Fibroblast of upper back skin (primary cell): ENCODE measurements around the gene RNF214.

Experiments
- DNase-seq: peaks from one replicate; pipeline ENCODE4 v3.0.0-alpha.2; 2013

The RNF214 gene

DNA sequence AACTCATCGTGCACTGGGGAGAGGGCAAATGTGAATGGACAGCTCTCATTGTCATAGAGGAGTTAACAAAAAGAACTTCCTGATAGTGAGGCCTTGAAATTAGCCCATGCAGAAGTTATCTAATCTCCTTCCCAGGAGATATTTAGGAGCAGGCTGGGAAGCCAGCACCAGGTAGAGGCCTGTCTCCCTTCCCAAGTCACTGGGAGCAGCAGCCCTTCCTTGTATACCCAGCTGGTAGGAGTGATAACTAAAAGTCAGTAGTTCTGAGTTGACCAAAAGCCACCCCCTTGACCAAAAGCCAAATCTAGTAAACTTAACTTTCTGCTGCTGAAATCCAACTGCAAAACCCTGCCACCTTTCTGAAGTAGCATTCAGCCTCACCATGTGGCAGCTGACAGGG, 57.3 kb downstream of the RNF214 start:
- DNase-seq = no peak

DNA sequence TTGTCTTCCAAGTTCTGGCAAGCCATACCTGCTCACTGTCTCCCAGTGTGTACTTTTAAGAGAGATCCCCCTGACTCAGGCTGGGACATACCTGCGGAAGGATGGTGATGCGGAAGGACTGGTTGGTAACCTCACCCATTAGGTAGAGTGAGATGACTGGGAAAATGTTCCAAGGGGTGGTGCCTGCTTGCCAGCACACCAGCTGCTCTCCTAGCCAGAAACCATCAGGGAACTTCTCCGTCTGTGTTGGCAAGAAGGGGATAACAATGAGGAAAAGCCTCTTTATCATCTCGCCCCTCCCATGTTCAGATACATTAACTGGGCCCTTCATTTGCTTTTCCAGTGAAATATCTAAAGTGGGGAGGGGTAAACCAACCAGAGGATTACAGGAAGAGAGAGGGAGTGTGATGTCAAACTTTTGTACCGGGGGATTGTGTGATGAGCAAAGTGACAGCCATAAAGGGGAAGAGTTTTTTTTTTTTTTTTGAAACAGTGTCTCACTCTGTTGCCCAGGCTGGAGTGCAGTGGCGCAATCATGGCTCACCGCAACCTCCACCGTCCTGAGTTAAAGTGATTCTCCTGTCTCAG, 58.4 kb downstream of the RNF214 start, which contains the start of gene BACE1-AS:
BACE1-AS (plus strand) TSS at position 538 of the 588 bp plus-strand sequence.
- no peak for DNase-seq

DNA sequence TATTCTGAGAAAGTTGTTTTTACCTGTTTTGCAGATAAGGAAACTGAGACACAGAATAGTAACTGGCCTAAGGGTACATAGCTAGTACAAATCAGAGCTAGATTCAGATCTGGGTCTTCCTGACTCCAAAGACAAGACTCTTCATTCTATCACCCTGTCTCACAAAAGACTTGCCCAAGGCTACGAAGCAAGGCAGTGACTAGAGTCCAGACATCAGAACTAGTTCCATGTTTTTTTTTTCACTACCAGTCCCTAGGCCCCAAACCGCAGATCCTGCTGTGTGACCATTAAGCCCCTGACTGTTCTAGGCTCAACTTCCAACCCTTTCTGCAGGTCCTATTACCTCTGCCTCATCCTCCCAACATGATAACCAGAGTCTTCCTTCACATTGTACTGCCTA, 60.1 kb downstream of the RNF214 start:
- DNase-seq = no peak

DNA sequence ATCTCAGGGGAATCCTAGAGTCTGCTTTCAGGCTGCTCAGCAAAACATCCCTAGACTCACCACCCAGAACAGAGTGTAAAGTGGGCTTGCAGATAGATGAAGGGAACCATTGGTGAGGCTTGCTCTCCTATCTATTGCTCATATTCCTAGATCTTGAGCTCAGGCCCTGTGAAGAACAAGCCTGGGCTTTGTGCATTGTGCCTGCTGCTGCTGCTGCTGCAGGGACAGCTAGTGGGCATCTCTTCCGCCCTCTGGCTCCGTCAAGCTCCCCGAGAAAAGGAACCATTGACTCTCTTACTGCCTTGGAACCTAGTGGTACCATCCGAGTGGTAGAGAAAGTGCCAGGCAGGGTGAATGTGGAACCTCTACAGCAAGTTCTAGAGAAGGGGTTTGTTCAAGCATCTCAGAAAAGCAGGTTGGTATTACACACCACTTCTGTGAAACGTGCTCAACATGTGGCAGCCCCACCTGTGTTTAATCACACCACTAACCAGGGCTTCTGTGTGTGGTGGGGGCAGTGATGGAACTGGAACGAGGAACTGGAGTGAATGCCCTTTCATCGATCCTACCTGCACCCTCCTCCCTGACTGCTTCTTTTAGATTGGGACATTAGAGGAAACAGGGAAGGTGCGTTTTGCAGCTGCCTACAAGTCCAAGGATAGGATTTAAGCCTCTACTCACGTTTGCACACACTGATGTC, 63.1 kb downstream of the RNF214 start:
- no peak for DNase-seq

DNA sequence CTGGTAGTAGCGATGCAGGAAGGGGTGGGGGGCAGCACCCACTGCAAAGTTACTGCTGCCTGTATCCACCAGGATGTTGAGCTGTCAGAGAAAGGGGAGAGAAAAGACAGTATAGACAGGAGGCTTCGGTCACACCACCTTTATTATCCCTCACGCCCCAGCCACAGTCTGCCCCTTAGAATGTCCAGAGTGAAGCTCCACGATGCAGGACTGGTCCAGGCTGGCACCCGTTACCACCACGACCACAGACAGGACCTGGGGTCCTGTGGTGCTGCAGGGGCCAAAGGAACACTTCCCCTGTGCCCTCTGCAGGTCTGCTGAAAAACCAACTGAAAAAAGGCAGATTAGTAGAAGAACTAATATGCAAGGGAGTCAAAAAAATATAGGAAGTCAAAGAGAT, 64.4 kb downstream of the RNF214 start:
- no peak for DNase-seq

DNA sequence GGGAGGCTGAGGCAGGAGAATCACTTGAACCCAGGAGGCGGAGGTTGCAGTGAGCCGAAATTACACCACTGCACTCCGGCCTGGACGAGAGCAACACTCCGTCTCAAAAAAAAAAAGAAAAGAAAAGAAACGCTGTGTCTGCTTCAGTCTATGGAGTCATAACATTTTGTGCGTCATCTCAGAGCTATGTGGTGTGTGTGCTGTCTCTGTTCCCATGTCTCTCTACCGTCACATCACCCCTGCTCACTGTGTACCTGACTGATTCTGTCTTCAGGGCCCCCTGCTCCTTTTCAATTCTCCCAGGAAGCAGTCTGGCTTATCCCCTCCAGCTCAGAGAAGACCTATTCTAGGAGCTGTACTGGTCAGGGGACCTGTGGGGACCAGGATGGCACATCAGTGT, 65.7 kb downstream of the RNF214 start:
- no peak for DNase-seq

DNA sequence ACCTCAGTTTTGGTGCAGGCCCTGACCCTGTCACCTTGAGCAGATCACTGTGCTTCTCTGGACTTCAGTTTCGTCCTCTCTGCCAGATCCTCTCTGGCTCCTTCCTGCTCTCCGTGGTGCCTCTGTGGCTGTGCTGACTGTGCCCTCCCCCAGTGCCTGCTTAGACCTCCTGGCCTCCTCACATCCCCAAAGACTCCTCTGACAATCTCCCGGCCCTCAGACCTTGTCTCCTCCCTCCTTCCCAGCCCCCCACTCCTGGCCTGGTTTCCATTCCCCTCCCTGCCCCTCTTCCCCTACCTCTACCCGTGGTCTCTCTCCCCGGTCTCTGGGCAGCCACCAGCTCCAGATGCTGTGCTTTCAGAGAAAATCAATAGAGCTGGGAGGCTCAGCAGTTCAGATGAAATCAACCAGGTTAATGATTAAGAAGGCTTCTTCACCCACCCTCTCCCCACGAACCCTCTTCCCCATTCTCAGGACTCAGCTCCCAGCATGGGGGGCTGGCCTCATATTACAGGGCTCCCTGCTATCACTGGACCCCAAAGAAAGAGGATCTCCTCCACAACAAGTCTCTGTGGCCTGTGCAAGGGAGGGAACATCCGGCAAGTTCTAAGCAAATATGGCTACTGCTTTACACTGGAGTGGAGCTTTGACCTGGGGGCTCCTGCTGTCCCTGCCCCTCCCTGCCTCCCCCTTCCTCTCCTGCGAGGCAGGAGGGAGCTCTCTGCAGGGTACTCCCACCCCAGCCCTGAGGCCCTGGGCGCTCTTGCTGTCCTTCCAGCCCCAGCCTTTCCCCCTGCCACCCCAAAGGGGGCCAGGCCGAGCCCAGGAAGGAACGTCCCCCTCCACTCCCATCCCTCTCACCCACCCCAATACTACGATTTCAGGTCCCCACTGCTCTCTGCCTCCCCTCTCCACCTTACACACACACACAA, 67.1 kb downstream of the RNF214 start:
- no peak for DNase-seq

DNA sequence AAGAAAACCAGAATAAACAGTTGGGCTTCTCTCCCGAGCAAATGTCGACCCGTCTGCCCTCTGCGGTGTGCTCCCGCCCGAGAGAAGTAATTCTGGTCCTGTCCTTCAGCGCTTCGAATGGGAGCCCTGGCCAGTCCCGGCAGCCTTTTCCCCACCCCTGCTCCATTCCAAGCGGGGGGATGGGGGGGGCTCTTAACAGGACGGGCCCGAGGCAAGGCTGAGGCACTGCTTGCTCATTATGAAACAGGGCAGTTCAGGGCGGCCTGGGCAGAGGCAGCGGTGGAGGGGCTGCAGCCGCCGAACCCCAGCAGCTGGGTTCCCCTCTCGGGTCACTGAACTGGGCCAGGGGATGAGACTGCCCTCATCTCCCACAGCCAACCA, 67.8 kb downstream of the RNF214 start:
- DNase-seq = peak; percentile 42

DNA sequence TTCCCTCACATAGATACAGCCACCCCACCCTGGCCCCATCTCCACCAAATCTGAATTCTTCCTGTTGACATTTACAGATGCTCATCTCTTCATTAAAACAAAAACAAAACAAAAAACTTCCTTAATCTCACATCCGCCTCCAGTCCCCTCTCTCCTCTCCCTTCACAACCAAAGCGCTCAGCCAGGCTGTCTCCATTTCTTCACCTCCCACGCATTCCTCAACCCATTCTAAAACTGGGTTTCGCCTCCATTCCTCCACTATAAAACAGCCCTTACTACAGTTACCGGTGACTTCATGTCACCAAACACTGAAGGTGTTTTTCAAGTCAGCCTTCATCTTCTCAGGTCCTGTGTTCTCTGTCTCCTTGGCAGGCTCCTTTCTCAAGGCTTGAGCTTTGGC, 68.3 kb downstream of the RNF214 start:
- DNase-seq = no peak

DNA sequence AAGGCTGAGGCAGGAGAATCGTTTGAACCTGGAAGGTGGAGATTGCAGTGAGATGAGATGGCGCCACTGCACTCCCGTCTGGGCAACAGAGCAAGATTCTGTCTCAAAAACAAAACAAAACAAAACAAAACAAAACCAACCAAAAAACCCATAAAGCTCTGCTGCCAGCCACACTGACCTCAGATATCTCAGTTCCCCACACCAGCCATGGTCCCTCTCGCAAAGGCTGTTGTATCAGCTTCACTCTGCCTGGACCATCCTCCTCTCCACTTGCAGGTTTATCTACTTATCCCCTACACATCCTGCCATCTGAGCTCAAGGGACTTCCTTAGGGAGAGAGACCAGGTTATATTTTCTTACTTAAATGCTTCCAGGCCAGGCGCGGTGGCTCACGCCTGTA, 69.8 kb downstream of the RNF214 start:
- DNase-seq = no peak

DNA sequence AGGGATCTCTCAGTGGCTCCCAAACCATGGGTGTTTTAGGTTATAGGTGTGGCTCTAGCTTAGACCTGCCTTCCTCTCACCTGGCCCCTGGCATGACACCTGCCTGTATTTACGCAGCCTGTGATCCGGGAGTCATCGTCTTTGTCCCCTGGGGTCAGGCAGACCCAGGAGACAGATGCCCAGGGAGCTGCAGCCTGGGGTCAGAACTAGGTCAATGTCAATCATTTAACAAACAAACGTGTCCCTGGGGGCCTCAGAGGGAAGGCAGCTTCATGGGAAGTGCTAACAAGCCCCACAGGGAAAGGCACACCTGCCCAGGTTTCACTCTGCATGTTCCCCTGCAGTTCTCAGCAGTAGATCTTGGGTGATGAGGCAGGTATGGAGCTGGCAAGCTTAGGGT, 70.6 kb downstream of the RNF214 start:
- DNase-seq = no peak

DNA sequence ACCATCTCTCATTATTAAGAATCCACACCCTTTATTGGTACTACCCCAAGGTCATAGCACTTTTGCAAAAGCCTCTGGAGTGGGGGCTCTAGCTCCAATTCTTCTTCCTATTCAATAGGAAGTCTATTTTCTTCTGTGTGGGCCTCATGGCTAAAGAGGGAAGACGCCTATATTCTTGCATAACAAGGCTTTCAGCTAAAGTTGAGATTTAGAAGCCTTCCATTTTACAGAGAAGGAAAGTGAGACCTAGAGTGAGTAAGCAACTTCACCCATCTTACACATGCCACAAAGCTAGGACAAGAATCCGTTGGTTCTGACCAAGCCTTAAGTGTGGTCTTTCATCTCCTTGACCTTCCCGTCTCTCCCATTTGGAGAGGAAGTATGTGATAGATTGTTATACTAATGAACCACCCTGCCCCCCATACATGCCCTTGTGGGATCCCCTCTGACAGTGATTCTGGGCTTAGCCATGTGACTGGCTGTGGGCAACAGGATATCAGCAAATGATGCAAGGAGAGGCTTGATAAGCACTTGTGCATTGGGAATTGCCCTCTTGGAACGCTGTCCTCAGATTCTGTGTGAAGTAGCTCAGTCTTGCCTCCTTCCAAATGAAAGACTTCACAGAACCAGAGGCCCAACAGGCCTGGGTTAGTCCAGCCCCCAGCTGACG, 71.3 kb downstream of the RNF214 start:
- DNase-seq = no peak

DNA sequence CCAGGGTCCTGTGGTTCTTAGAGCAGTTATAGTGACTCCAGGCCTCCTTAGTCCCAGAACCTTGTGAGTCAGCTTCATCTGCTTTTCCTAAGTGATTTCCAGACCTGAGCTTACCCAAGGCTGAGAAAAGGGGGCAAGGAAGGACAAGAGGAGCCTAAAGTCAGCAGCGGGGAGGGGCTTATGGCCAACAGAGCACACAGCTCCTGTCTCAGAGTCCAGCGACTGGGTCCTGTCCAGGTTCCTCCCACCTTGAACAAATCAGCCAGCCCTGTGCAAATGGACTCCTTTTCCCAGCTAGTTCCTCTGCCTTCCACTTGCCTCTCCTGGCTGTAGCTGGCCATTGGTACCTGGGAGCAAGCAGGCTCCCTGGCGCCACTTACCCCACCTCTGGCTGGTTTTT, 72.7 kb downstream of the RNF214 start:
- DNase-seq = no peak

DNA sequence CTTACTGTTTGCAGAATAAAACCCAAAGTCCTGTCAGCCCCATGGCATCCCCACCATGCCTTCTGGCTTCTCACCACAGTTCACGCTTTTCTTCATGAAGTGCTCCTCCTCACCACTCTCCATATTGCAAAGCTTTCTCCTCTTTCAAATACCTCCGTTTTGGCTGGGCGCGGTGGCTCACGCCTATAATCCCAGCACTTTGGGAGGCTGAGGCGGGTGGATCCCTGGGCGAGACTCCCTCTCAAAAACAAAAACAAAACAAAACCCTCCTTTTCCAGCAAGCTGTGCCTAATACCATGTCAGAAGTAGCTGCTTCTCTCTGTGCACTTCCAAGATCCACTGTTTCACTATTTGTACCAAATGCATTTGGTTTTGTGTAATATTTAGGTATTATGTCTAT, 76.8 kb downstream of the RNF214 start:
- DNase-seq = no peak

DNA sequence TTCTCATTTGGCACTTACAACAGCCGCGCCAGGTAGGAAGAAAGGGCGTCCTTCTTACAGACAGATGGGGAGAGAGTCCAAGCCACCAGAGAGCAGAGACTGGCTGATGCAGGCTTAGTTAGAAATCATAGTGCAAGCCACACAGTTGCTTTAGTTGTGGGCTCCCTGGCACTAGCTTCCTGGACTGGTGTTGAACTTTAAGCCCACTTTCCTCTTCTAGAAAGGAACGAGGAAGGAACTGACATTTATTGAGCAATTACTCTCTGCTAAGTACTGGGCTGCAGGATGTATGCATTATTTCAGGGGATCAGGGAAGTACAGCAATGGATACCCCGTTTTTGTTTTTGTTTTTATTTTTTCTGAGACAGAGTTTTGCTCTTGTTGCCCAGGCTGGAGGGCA, 80.6 kb downstream of the RNF214 start:
- no peak for DNase-seq

DNA sequence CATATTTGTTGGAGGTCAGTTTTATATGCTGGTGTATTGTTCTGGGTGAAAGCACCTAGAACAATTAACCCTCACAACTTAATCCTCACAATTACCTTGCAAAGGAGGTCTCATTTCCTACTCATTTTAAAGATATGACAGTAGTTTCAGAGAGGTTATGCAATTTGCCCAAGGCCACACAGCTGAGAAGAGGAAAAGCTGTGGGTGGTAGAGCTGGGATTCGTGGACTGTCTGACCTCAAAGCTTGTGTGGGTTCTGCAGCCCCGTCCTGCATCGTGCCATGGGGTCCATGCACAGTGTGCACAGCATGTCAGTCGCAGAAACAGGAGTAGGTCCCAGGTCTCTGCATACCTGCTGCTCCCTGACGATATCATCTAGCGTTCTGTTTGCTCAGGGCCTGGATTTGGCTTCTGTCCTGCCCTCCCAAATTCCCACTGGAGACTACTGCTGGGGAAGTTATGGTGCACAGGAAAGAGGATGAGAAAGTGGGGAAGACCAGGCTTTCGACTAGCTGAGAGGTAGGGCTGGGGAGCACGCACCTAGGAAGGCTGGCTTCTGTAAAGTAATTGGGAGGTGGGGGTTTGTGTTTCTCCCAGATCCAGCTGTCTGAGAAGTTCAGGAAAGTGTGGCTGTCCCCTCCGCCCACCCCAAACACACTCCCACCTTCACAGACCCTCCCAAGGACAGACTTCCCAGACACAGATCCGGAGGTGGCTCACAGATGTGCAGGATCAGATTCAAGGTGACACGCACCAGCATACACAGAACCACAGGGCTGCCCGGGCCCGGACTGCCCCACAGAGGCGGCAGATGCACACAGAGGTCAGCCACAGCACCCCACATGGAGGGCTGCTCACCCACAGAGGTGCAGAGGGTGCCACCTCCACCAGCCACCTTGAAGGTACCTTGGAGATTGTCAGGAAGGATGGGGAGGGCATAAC, 81.6 kb downstream of the RNF214 start:
- no peak for DNase-seq

DNA sequence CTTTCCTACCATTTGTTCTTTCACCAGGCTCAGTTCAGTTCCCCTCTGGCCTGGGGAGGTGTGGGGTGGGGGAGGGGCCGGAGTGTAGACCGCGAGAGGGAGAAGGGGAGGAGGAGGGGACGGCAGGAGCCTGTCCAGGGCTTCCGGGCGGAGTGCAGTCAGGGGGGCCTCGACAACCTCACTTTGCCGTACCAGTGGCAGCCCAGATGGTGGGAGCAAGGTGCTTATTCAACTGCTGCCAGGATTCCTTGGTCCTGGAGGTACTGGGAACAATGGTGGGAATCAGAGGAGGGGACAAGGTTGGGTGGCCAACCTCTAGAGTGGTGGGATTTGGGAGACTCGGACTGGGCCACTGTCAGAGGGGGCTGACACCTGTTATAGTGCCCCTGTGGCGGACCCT, 82.4 kb downstream of the RNF214 start:
- DNase-seq = no peak

DNA sequence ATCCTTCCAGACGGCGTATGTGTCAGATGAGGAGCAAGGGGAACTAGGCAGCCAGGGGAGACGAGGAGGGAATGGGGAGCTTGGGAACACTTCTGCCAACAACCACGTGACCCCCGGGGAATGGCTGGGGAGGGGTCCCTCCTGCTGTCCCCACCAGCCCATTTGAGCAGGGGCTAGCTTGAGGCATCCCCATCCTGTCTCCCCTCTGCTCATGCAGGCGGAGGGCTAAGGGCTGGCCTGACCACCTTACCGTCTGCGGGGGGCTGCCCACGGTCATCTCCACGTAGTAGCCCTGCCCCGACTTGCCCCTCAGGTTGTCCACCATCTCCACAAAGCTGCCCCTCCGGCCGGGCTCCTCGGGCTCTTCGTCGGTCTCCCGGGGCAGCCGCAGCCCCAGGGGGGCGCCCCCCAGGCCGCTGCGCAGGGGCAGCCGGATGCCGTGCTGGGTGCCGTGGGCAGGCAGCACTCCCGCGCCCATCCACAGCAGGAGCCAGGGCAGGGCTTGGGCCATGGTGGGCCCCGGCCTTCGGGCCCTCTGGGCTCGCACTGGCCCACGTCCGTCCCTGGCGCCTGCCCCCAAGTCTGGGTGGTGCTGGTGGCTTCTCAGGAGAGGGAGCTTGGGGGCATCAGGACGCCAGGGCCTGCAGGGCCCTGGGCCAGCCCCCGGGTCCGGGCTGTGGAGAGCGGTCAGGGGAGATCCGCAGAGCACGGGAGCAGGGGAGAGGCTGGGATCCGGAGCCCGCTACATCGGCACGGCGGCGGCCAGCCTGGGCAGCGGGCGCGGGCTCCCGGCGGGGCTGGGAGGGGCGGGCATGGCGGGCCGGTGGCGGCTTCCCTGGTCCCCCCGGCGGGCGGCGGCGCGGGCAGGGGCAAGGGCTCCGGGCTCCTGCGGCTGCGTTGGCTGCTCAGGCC, 83.1 kb downstream of the RNF214 start:
- no peak for DNase-seq

DNA sequence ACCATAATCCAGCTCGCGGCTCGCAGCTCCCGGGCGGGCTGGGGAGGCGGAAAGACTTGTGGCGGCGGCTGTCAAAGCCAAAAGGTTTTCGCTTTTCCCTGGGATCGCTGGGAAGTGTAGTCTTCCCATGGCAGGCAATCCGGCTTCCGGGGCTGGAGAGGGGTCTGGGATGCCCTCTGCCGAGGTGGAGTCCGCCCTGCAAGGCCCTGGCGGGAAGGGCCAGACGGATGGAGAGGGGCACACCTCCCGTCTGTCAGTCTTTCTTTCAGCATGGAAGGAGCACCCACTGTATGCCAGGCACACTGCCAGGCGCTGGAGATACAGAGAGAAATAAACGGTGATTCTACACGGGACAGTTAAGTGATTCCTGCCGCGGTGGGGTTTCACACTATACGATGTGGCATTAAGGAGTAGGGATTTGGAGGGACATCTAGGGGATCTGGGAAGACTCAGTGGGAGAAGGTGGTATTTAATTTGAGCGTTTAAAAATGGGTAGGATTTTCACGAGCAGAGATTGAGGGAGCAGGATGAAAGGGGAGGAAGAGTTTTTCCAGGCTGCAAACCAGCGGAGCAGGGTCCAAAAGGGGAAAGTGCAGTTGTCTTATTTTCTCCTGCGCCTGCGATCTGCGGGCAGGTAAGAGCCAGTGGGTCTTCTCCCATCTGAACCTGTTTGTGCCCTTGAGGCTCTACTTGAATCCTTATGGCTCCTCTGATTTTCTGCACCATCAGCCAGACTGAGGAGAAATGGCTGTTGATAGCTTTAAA, 83.9 kb downstream of the RNF214 start, which contains the start of gene BACE1:
BACE1 (minus strand) TSS at position 60 of the 765 bp plus-strand sequence. CDS start 461 bp downstream, outside the sequence.
- peak; percentile 86 for DNase-seq

DNA sequence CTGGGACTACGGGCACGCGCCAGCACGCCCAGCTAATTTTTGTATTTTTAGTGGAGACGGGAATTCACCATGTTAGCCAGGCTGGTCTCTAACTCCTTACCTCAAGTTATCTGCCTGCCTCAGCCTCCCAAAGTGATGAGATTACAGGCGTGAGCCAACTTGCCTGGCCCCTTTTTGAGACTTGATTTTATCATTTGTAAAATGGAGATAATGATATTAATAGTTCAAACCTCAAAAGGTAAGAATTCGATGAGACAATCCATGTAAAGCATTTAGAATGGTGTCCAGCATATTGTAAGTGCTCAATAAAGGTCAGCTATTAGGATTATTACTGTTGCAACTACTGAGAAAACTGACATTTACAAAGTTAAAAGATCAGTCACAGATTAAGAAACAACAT, 86.3 kb downstream of the RNF214 start:
- DNase-seq = no peak
